Fibroblast of peridontal ligament (primary cell): ENCODE measurements around the gene DMAC2.
"Not testable (repeated sequence)": the region's sequence is repeated elsewhere in the genome, so short reads cannot be mapped to it uniquely, and the experiment has no call there.

ENCODE experiments used
- DNase-seq: peaks from one replicate; pipeline ENCODE4 v3.0.0-alpha.2; 2010; ENCODE audit errors: extremely low read depth

Gene DMAC2

DNA sequence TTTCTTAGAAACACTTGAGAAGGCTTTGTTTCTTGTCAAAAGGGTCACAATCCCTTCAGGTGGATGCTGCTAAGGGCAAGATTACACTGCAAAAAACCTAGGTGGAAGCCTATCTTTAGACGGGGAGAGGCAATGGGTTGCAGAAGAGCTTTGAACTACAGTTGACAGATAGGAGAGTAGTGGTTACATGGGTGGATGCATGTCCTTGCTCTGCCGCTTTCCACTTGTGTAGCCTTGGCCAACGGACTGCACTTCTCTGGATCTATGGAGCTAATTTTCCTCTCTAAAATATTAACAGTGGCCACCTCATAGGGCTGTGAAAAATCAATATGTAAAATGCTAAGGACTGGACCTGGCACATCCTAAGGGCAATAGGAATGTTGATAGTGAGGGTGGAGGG is 41.1 kb downstream of the DMAC2 start:
- DNase-seq = no peak

DNA sequence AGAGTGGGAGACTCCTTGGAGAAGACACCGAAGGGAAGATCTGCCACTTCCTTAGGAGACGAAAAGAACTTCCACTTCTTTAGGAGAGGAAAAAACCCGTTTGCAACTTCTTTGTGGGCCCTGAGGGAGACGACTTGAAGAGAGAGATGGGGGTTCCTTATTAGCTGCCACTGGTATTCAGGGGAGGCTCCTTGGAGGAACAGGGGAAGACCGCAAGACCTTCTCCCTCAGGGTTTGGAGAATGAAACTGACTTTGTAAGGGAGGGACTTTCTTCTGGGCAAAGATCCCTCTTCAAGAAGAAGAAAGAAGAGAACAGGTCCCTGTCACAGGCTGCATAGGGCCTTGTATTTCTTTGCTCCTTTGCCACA is 41.7 kb downstream of the DMAC2 start:
- DNase-seq = no peak

DNA sequence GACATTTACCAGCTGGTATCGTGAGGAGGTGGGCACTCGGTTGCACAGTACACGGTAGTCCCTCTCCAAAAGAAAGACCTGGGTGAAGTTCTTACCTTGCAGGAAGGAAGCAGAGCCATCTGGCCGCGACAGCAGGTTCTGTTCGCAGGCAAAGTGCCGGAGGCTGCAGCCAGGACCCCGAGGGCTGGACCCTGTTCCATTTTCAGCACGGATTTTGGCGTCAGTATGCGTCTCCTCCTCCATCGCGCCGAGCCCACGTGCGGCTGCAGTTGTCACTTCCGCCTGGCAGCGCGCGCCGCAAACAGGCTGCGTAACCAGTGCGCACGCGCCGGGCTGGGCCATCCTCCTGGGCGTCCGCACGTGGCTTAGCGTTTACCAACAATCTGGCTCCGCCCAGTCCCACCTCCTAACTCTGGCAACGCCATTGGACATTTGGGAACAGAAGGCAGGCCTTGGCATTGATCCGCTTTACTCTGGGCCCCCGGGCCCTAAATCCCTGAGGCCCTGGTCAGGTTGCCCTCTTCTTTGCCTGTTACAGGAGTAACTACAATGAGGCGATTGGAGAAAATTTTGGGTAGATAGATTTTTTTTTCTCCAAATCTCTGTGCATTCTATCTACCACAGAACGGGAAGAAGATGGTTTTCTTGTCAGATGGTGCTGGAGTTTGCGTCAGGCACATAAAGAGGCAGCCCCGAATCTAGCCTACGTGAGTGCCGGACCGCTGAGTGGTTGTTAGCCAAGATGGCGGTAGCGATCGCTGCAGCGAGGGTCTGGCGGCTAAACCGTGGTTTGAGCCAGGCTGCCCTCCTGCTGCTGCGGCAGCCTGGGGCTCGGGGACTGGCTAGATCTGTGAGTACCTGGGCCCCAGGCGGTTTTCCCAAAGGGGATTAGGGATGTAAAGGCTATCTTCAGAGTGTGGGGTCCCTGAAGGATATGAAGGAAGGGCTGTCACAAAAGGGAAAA is 42.3 kb downstream of the DMAC2 start, which contains the start of the genes BCKDHA and EXOSC5:
BCKDHA (plus strand) TSS at position 733 of the 964 bp plus-strand sequence; CDS start at position 743, 10 bp downstream.
EXOSC5 (minus strand) TSS at position 274 of the 964 bp plus-strand sequence; CDS start at position 243, 31 bp downstream.
- peak; percentile 100 for DNase-seq

DNA sequence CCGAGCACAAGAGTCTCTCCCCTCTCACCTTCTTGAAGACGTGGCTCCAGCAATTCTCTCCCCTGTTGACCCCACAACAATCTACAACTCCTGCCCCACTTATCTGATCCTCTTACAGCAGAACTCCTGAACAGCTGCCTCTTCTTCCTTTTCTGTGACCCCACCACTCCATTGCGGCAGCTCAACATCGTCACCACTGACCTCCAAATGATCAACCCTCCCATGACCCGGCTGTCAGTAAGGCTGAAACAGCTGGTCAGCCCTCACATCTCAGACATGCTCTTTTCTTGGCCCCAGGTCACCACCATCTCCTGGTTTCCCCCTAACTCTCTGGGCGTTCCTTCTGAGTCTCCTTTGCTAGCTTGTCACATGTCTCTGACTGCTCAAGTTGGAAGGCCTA is 44.4 kb downstream of the DMAC2 start:
- no peak for DNase-seq

DNA sequence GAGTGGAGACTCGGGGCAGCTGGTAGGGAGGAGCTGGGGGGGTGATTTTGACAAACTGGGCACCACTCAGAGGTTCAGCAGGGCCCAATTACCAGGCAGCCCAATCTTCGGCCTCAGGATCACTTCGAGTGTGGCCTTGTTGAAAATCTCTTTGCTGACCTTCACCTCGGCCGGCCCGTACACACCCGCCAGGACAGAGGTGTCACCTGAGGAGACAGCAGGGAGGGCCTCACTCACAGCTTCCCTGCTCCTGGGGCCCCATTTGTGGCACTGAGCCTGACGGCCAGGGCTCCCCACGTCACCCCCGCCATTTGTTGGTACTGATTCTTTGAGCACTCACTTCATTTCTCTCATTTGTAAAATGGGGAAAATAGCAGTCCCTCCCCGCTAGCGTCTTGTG is 46.9 kb downstream of the DMAC2 start:
- DNase-seq = no peak

DNA sequence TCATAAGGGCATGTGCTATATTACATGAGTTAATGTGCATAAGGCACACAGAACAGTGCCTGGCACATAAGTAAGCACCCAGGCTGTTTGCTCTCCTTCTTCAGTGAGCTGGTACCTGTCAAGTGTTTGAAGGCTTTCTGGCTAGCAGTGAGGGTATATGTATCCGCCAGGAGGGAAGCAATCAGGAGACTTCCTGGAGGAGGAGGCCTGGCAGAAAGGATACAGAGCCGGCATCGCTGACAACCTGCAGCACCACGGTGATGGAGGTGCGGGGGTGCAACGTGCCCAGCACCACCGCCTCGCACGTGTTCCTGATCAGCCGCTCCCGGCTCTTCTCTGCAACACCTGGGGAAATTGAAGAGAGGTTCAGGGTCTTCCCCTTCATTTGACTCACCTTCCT is 48.1 kb downstream of the DMAC2 start:
- DNase-seq = no peak

DNA sequence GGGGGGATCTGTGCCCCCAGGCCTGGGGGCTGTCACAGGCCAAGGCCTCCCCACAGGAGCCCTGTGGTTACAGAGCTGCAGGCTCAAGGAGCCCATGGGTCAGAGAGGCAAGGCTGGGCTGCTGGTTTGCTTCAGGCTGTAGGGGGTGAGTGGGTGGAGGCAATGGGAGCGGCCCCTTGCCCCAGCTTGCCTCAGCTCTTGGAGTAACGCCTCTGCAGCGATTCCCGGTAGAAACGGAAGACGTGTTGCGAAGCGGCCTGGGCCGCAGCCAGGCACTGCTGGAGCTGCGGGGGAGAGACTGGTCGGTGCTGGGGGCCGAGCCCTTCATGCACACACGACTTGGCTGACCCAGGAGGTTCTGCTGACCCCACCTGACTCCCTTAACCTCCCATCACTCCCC is 53.3 kb downstream of the DMAC2 start:
- no peak for DNase-seq

DNA sequence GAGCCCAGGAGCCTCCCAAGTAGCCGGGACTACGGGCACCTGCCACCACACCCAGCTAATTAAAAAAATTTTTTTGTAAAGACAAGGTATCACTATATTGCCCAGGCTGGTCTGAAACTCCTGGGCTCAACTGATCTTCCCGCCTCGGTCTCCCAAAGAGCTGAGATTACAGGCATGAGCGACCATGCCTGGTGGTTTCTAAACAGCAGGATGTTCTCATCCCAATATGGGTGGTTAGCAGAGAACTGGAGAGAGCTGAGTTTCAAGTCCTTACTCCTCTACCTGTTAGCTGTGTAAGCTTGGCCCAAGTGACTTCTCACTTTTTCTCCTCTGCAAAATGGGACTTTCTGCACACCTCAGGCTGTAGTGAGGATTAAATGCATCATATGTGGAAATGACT is 55.4 kb downstream of the DMAC2 start:
- no peak for DNase-seq

DNA sequence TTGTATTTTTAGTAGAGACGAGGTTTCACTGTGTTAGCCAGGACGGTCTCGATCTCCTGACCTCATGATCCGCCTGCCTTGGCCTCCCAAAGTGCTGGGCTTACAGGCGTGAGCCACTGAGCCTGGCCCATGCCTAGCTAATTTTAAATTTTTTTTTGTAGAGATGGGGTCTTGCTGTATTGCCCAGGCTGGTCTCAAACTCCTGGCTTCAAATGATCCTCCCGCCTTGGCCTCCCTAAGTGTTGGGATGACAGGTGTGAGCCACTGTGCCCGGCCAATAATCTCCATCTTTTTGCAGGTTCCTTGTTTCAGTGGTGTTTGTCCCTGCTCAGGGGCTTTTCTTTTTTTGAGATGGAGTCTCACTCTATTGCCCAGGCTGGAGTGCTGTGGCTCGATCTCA is 58.2 kb downstream of the DMAC2 start:
- not testable (repeated sequence) for DNase-seq
